ENCODE data around the gene TMEM108.

TMEM108 gene

DNA sequence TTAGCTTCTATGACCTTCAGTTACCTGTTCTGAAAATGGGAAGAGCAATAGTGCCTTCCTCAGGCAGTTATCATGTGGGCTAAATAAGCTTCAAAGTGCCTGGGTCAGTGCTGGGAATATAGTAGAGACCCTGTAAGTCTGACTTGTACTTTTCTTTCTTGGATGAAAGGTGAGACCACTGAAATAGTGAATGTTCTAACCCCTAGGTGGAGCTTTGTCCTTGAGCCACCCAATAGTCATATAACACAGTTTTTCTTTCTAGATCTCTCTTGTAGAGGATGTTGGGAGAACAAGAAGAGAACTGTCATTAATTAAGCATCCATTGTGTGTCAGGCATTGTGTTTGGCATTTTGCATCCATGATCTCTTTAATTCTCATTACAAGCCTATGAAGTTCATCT is 348.7 kb downstream of the TMEM108 start:
- DNase-seq (ENCODE audit: low read depth): no peak

DNA sequence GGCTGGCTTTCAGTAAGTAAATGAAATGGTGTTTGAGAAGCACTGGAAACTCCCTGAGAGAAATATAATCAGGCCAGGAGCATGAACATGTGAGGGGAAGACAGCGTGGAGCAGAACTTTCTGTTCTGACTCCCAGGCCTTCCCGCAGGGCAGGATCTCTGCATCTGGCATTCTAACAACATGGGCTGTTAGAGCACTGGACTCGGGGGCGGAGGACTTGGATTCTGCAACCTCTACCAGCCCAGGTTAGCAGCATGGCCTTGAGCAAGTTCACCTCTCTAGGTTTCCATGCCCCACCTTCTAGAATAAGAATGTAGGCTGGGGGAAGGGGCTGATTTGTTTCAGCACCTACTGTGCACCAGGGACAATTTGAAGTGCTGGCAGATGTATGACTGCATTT is 349.1 kb downstream of the TMEM108 start:
- DNase-seq (ENCODE audit: low read depth): no peak

DNA sequence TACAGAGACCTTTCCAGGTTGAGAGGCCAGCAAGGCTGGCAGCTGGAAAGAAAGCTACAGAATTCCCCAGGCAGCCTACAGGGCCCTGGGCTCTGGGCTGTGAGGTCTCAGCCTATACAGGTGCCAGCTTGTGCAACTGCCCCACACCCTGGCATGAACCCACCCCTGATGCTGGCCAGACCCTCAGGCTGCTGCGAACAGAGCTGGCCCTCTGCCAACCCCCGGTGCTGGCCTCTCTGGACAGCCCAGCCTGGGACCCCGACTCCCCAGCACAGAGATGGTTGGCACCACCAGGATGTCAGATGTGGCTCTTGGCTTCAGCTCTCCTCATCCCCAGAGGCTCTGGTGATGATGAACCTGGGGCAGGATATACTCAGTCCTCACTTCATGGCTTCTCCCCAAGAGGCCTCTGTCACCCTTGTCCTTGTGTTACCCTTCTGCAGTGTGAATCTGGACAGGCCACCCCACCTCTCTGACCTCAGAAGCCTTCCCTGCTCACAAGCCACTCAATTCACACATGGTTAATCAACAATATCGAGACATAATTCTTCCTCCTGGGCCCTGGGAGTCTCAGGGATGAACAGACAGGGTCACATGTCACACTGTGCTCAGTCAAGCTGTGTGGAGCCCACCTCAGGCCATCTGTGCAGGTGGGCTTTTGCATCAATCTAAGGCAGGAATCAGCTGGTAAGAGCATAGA is 350.7 kb downstream of the TMEM108 start:
- DNase-seq (ENCODE audit: low read depth): no peak

DNA sequence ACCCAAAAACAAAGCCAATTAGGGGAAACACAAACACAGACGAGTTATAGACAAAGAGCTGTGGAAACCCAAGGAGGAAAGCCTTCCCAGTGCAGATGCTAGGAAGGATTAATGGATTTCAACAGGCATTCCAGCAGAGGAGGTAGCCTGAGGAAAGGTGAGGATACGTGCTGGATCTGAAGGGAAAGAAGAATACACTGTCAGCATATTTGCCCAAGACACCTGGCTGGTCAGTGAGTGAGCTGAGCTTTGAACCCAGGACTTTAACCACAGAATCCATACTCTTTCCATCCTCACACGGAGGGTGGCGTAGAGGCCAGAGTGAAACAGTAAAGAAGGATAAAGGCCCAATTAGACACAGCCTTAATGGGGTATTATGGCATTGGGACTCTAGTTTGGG is 352.5 kb downstream of the TMEM108 start:
- DNase-seq (ENCODE audit: low read depth): no peak

DNA sequence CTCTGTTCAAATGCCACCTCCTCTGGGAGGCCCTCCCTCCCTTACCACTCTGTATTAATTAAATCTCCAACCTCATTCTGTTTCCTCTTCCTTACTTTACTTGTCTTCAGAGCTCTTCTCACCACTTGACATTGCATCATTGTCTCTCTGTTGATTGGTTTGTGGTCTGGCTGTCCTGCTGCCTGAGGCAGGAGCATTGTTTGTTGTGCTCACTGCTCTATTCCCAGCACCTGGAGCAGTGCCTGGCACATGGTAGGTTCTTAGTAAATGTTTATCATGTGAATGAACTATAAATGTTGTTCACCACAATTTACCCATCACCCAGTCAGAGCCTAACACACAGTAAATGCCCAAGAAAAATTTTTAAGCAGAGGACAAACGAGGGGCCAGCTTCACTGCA is 355.0 kb downstream of the TMEM108 start:
- no peak for DNase-seq (ENCODE audit: low read depth)

DNA sequence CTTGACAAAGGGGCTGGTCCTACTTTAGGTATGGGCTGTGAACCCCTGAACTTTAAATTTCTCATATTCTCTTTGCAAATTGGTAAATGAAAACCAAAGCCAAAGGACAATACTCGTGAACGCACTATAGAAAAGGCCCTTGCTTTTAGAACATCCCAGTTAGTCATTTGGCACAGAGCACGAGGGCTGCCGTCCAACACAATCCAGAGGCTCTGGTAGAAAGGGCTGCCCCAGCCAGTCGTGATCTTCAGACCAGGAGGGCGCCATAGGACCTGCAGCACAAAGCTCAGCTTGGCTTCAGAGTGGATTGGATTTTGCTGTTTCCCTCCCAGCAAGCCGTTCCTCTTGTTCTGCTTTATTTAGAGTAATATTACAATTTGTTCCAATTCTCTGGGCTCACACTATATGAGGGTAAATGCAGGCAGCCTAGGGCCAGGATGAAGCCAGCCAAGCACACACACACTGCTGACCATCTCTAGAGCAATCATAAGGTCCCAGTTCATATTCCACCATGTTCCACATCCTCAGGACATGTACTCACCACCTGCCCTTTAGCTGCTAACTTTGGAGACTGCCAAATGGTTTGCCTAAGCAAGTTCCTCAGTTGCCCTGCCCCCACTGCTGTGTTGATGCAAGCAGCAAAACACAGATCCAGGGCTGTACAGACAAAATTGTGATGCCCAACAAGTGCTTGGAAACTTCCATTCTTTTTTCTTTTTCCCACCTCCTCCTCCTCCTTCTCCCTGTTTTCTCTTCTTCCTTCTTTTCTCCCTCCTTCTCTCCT is 355.7 kb downstream of the TMEM108 start:
- no peak for DNase-seq (ENCODE audit: low read depth)

DNA sequence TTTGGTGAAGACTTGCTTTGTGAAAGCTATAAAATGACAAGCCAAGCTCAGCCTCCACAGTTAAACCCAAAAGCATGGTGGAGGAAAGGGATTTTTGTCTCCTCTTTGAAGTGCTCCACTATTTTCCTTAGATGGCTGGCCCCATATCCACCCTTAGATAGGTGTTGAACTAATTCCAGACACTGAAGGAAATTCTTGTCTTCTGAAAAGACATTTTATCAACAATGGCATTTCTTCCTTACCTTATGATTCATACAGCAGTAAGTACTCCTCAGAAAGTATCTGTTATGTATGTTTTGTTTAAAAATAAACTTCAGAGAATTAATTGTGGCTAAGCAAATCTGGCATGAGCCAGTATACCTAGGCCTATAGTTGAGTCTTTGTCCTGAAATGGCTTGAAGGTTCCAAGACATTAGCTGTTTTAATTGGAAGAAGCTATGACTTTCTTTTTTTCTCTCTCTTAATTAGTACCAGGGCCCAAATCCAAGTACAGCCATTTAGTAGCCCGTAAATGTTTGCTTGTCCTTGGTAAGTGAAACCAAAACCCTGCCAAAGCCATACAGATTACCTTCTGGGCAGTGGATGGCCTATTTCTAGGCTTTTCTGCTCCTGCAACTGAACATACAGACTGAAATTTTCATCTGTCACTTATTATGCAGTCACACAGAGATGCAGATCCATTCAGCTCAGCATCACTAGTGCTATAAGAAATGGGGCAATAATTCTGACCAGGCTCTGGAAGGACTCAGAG is 356.5 kb downstream of the TMEM108 start:
- DNase-seq (ENCODE audit: low read depth): no peak

DNA sequence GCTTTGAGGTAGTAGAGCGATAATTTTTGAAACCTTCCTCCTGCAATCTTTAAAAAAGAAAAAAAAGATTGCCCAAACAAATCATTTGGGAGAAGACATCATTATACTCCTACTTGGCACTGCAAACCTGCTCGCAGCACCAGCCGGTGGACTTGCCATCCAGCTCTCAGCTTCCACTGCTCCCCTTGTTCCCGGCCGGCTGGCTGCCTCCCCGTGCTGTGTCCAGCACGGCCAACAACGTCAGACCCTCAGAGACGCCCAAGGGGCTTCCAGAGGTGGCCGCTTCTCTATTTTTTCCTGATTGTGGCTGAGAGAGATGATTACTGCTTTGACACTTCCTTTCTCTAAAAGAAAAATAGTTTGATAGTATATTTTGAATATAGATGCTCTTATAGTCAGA is 358.7 kb downstream of the TMEM108 start:
- DNase-seq (ENCODE audit: low read depth): no peak

DNA sequence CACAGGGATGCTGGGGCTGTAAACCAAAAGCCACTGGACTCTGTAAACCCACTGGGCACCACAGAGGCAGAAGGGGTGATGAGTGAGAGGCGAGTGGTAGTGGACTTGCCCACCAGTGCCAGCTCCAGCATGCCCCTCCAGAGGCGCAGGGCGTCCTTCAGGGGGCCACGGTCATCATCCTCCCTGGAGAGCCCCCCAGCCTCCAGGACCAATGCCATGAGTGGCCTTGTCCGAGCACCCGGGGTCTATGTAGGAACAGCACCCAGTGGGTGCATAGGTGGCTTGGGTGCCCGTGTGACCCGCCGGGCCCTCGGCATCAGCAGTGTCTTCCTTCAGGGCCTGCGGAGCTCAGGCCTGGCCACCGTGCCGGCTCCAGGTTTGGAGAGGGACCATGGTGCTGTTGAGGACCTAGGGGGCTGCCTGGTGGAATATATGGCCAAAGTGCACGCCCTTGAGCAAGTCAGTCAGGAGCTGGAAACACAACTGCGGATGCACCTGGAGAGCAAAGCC is 361.9 kb downstream of the TMEM108 start, which contains the start of gene BFSP2:
Gene BFSP2, plus strand, starts transcription at position 51 of the 510 bp plus-strand sequence. Its CDS starts 28 bp downstream, at position 79.
- DNase-seq (ENCODE audit: low read depth): no peak

DNA sequence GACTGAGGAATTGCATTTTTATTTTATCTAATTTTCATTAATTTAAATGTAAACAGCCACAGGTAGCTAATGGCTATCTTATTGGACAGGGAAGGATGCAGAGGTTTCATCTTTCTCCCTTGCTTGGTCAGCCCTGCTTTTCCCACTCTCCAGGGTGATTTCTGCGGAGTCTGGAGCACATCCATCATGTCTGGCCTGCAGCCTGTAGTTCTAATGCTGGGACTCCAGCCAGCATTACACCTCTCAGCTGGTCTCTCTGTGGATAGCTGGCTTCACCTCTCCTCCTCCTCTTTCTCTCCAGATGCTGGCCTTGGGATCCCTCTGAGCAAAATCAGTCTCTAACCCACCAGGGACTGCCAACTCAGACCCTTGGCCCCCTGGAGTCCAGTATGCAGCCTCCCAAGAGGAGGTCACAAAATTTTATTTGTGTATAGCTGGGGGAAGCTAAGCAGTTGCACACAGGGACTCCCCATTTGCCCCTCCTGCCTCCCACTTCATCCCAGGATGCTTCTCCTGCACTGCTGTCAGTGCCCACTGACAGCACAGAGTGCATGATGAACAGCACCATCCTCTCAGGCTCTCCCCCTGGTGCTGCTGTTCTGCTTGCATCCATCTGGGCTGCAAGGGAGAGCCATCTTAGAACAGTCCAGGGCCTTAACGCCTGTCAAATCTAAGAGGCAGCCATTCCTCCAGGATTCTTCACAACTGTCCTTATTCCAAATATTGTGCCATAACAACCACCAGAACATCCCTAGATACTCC is 363.4 kb downstream of the TMEM108 start:
- DNase-seq (ENCODE audit: low read depth): no peak

DNA sequence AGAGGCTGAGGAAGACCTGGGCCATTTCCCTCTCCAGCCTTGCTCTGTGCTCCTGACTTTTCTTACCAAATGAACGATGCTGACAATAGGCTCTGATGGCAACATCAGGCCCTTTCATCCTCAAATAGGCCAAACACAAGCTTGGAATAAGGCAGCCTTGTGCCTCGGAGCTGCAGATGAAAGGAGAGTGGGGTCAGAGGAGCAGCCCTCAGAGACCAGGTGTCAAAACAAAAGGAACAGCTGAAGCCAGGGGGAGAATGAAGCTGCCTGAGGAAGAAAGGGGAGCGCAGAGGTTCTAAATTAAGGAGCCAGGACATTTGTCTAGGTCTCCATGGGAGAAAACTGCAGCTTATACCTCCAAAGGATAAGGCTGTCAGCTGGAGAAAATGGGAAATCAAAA is 366.7 kb downstream of the TMEM108 start:
- no peak for DNase-seq (ENCODE audit: low read depth)

DNA sequence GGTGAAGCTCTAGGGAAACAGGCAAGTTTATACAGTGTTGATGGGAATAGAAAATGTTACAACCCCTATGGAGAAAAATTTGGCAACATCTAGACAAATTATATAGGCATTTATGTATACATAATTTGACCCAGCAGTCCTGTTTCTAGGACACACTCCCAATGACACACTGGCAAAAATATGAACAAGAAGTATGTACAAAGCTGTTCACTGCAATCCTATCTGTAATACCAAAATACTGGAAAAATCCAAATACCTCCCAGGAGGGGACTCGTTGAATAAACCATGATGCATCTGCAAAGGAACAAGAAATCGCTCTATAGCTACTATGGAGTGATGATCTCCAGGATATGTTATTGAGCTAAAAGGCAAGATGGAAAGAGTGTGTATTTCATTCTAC is 370.2 kb downstream of the TMEM108 start:
- no peak for DNase-seq (ENCODE audit: low read depth)

DNA sequence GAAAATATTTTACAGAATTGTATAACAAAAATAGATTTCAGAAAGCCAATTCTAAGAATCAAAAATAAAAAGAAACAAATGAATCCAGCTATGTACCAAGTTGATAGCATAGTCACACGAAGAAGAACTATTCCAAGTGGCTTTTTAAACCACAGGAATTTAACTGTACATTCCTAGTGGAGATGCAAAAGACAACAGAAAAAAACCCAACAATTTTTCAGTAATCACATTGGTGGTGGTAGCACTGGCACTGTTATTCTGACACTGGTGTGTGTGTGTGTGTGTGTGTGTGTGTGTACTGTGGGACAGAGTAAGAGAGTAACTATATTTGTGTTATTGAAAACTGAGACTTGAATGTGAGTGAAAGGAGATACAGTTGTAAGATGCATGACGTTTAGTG is 370.8 kb downstream of the TMEM108 start:
- no peak for DNase-seq (ENCODE audit: low read depth)

DNA sequence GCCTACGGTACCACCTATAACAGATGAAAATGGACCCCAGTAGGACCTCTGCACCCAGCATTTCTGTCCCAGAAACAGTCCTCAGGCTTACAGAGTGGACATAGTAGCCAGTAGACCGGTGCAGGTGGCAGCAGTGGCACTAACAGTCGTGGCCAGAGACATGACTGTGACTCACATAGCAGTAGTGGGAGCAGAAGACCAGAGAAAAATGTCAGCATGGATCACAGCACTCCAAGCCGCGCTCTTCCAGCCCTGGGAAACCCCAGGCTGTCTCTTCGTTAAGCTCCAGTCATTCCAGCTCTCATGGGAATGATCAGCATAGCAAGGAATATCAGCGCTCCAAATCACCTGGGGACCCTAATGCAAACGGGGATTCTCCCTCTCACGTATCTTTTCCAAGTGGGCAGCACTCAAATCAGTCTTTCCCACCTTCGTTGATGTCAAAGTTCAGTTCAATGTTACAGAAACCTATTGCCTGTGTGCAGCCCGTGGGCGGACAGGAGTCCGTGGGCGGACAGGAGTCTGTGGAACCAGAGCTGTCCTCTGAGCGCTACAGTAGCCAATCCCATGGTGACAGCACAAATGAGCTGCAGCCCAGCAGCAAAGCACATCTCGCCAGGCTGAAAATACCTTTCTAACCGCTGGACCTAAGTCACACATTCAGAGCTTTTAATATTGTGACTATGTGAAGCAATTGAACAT is 372.2 kb downstream of the TMEM108 start:
- no peak for DNase-seq (ENCODE audit: low read depth)

DNA sequence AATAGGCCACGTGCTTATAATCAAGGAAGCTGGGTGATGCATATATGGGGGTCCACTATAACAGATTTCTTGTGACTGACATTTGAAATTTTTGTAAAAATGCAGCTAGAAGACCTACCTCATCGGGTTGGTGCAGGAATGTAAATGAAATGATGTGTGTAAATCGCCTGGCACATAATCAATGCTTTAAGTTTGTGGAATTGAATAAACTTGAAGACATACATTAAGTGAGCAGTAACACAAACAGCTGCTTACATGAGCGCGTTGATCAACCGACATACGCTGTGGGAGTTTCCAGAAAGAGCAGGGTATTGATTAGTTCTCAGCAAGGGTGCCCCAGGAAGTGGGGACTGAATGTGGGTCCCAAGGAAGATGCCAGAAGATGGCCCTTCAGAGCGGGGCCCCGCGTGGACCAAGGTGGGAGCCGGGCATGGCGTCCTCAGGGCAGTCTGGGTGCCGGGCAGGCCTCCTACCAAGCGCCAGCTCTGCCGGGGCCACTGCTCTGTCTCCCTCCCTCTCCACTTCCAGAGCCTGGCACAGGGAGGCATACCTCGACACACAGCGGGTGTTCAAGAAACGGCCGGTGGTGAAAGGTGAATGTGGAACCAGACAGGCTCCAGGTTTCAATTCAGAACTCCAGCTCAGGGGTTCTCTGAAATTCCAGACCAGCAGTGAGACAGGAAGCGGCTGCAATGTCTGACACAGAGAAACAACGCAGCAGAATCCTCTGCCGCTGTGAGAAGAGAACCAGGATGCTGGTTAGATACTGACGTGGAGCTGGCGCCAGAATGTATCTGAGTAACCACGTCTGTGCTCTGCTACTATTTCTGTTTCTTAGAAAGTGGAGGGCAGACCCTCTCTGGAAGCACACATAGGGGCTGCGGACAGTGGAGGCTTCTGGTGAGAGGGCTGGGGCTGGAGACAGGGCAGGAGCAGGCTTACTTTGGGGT is 374.3 kb downstream of the TMEM108 start:
- DNase-seq (ENCODE audit: low read depth): no peak

DNA sequence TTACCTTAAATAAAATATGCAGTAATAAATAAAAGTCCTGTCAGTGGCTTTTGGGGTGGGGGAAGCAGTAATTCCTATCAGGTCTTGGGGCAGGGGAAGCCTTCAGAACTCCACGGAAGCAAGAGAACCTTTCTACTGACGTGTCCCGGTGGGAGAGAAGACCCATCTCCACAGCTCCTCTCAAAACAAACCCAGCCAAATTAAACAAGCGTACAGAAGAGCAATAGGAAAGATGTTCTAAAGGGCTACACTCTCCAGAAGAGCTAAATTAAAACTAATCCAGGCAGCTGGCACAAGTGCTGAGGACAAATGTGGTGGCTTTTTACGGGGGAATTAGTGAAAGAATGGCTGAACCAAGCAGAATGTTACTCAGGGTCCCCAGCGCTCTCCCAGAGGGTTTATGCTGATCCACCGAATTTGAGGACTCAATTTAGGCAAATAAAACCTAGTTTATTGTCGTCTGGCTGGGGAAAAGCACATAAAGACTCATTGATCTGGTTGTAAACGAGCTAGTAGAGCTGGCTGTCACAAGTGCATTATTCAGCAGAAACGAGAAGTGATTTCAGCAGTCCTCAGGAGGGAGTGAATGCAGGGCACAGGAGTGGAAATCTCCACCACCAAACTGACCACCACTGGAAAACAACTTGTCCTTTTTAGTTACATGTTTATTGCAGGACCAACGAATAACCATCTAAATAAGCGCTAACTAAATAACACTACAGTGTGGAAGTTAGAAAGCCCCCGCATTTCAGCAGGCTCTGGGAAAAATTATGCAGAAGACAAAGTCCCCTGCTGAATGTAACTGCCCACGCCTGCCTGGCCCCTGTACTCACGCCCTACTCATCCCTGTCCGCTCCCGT is 375.2 kb downstream of the TMEM108 start:
- DNase-seq (ENCODE audit: low read depth): no peak

DNA sequence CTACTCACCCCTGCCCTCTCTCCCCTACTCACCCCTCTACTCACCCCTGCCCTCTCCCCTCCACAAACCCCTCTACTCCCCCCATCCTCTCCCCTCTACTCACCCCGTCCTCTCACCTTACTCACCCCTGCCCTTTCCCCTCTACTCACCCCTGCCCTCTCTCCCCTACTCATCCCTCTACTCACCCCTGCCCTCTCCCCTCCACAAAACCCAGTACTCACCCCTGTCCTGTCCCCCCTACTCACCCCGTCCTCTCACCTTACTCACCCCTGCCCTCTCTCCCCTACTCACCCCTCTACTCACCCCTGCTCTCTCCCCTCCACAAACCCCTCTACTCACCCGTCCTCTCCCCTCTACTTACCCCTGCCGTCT is 375.8 kb downstream of the TMEM108 start:
- DNase-seq (ENCODE audit: low read depth): no peak

DNA sequence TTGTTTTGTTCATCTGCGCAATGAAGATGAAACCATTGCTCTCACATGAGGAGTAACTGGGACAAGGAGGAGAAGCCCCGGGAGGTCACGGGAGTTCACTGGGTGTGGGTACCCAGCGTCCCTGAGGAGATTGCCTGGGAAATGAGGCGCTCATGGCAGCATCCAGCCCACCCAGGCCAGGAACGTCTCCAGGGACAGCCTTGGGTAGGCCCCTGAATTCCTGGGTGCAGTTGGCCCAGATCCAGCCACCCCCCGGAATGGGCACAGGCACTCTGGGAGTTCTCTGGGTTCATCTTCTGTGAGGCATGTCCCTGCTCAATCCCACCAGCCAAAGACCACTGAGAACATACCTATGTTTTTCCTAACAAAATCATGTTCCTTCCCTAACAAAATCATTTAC is 380.2 kb downstream of the TMEM108 start:
- no peak for DNase-seq (ENCODE audit: low read depth)
